GM10248 (cell line): ENCODE data around the gene DNPH1.

ENCODE experiments used
- CTCF ChIA-PET: fragments of 300-600 bp; sonication (Branson Sonifier 250); formaldehyde crosslinking; extraction: SDS; loops from one replicate; lab custom pipeline; 2021; ENCODE audit warnings: antibody characterized with exemption; lab: Yijun Ruan, JAX
- POLR2A ChIA-PET: fragments of 350-650 bp; sonication (Branson Sonifier 250); formaldehyde crosslinking; extraction: SDS; loops from one replicate; lab custom pipeline; 2020; ENCODE audit warnings: antibody characterized with exemption; lab: Yijun Ruan, JAX
- DNase-seq: peaks from one replicate; pipeline ENCODE4 v3.0.0; 2012; ENCODE audit errors: extremely low spot score
- CTCF ChIP-seq: IDR thresholded peaks from 2 replicates; pipeline ENCODE4 v1.5.1; 2012; ENCODE audit warnings: mild to moderate bottlenecking, low read depth; ENCODE audit errors: extremely low read depth, missing control alignments, control extremely low read depth

The DNPH1 gene

GRCh38 chr6:43193929-43194328 lies 35.4 kb downstream of the DNPH1 start:
- TF ChIP-seq CTCF = no peak
- CTCF ChIA-PET = interaction anchor here (1.0 kb wide), 1 partner anchor 12 kb away, joined by 3 read pairs; the partner anchor contains the start of gene CUL9
- DNase-seq = no peak
- POLR2A ChIA-PET = interaction anchor here (0.6 kb wide), 1 partner anchor 31 kb away, joined by 6 read pairs; no protein-coding TSS in a partner anchor

- ChIA-PET POLR2A (no interaction called here), CTCF (interaction anchor here (1.0 to 1.1 kb wide), 2 partner anchors 18 to 36 kb away, joined by 3 read pairs; partner anchors contain the start of gene DNPH1)
- no peak for TF ChIP-seq CTCF
- DNase-seq = no peak
These were observed 36.4 kb downstream of the DNPH1 start for GRCh38 chr6:43192911-43193310.

GRCh38 chr6:43189776-43190304 lies 39.4 kb downstream of the DNPH1 start:
- POLR2A ChIA-PET = no interaction called here
- no peak for TF ChIP-seq CTCF
- CTCF ChIA-PET = interaction anchor here (1.4 to 2.0 kb wide), 2 partner anchors 10 to 39 kb away, joined by 4 to 6 read pairs; partner anchors contain the start of gene DNPH1
- no peak for DNase-seq

GRCh38 chr6:43188426-43188825 lies 40.9 kb downstream of the DNPH1 start:
- ChIA-PET POLR2A (no interaction called here), CTCF (interaction anchor here (1.1 to 1.9 kb wide), 4 partner anchors 8 to 41 kb away, joined by 3 to 4 read pairs (median 4); partner anchors contain the start of gene DNPH1)

GRCh38 chr6:43187821-43188220 lies 41.5 kb downstream of the DNPH1 start:
- no peak for DNase-seq
- TF ChIP-seq CTCF = no peak
- ChIA-PET CTCF (interaction anchor here (1.0 to 1.9 kb wide), 3 partner anchors 10 to 41 kb away, joined by 3 to 4 read pairs (median 3); partner anchors contain the start of gene DNPH1), POLR2A (no interaction called here)

More at GRCh38 chr6:43188426-43188825, 40.9 kb downstream of the DNPH1 start:
- DNase-seq = no peak
- no peak for TF ChIP-seq CTCF

- TF ChIP-seq CTCF = no peak
- CTCF ChIA-PET = interaction anchor here (1.0 to 1.9 kb wide), 3 partner anchors 13 to 43 kb away, joined by 3 to 4 read pairs (median 3); partner anchors contain the start of gene DNPH1
- DNase-seq = no peak
- POLR2A ChIA-PET = no interaction called here
These were observed 42.6 kb downstream of the DNPH1 start for GRCh38 chr6:43186706-43187105.
